ENCODE data around the gene LRRC7. TPM values are rescaled to one million over a fixed set of nuclear protein-coding genes. Genes with fewer than 3 reads are reported as not detected.
A peak's percentile ranks its signal among the peaks of the same experiment; 100 is the strongest.

Gene LRRC7
- not detected in 2 replicates for total RNA-seq

- peak within 1 kb of the TSS; percentile 71 for H3K4me3 Mint-ChIP-seq (ENCODE audit: low read depth)
- DNase-seq (ENCODE audit: low spot score): no peak
Observed at GRCh38 chr1:69567652-69568420, at the start of gene LRRC7. TSS of gene LRRC7 (plus strand) at chr1:69567922. CDS start at chr1:69568640, 718 bp downstream.

GRCh38 chr1:69519006-69519405, 48.7 kb upstream of the LRRC7 start:
- intact Hi-C loops (cut with micrococcal nuclease): no loop called here
- Mint-ChIP-seq H3K36me3 (ENCODE audit: low read depth) (no peaks in the 10 kb centered on the region), H3K27ac (no peak overlapping the region), H3K4me1 (ENCODE audit: low read depth) (no peaks in the 10 kb centered on the region), H3K4me3 (ENCODE audit: low read depth) (no peak overlapping the region), H3K27me3 (ENCODE audit: low read depth) (no peaks in the 10 kb centered on the region), H3K9me3 (no peaks in the 10 kb centered on the region)
- no peak for DNase-seq (ENCODE audit: low spot score)

More at GRCh38 chr1:69567652-69568420, at the start of gene LRRC7:
- intact Hi-C loops (cut with micrococcal nuclease): no loop called here
- no peaks in the 10 kb centered on the region for H3K36me3 Mint-ChIP-seq (ENCODE audit: low read depth)
- no peaks in the 10 kb centered on the region for H3K9me3 Mint-ChIP-seq
- peaks cover 36% of the 10 kb centered on the region for H3K27me3 Mint-ChIP-seq (ENCODE audit: low read depth)
- H3K27ac Mint-ChIP-seq: no peak within 1 kb of the TSS
- peaks cover 10% of the 10 kb centered on the region for H3K4me1 Mint-ChIP-seq (ENCODE audit: low read depth)

- intact Hi-C loops (cut with micrococcal nuclease): no loop called here
- Mint-ChIP-seq H3K27ac (no peak overlapping the region), H3K36me3 (ENCODE audit: low read depth) (no peaks in the 10 kb centered on the region), H3K27me3 (ENCODE audit: low read depth) (no peaks in the 10 kb centered on the region), H3K9me3 (no peaks in the 10 kb centered on the region), H3K4me1 (ENCODE audit: low read depth) (no peaks in the 10 kb centered on the region), H3K4me3 (ENCODE audit: low read depth) (no peak overlapping the region)
- no peak for DNase-seq (ENCODE audit: low spot score)
Observed at GRCh38 chr1:69520326-69520725, 47.4 kb upstream of the LRRC7 start.

GRCh38 chr1:69523032-69523431, 44.7 kb upstream of the LRRC7 start:
- Mint-ChIP-seq H3K36me3 (ENCODE audit: low read depth) (no peaks in the 10 kb centered on the region), H3K27ac (no peak overlapping the region), H3K9me3 (no peaks in the 10 kb centered on the region), H3K4me3 (ENCODE audit: low read depth) (no peak overlapping the region), H3K27me3 (ENCODE audit: low read depth) (no peaks in the 10 kb centered on the region), H3K4me1 (ENCODE audit: low read depth) (no peaks in the 10 kb centered on the region)
- DNase-seq (ENCODE audit: low spot score): no peak
- intact Hi-C loops (cut with micrococcal nuclease): no loop called here

GRCh38 chr1:69523461-69523860, 44.3 kb upstream of the LRRC7 start:
- no peaks in the 10 kb centered on the region for H3K36me3 Mint-ChIP-seq (ENCODE audit: low read depth)
- H3K4me3 Mint-ChIP-seq (ENCODE audit: low read depth): no peak overlapping the region
- H3K4me1 Mint-ChIP-seq (ENCODE audit: low read depth): no peaks in the 10 kb centered on the region
- H3K27ac Mint-ChIP-seq: no peak overlapping the region
- intact Hi-C loops (cut with micrococcal nuclease): no loop called here
- H3K9me3 Mint-ChIP-seq: no peaks in the 10 kb centered on the region
- no peaks in the 10 kb centered on the region for H3K27me3 Mint-ChIP-seq (ENCODE audit: low read depth)
- DNase-seq (ENCODE audit: low spot score): no peak

GRCh38 chr1:69524015-69524414, 43.7 kb upstream of the LRRC7 start:
- Mint-ChIP-seq H3K4me1 (ENCODE audit: low read depth) (no peaks in the 10 kb centered on the region), H3K4me3 (ENCODE audit: low read depth) (no peak overlapping the region), H3K9me3 (no peaks in the 10 kb centered on the region), H3K27me3 (ENCODE audit: low read depth) (no peaks in the 10 kb centered on the region), H3K27ac (no peak overlapping the region), H3K36me3 (ENCODE audit: low read depth) (no peaks in the 10 kb centered on the region)
- DNase-seq (ENCODE audit: low spot score): no peak
- intact Hi-C loops (cut with micrococcal nuclease): no loop called here

GRCh38 chr1:69527273-69527672, 40.4 kb upstream of the LRRC7 start:
- H3K4me3 Mint-ChIP-seq (ENCODE audit: low read depth): no peak overlapping the region
- H3K4me1 Mint-ChIP-seq (ENCODE audit: low read depth): no peaks in the 10 kb centered on the region
- no peaks in the 10 kb centered on the region for H3K9me3 Mint-ChIP-seq
- intact Hi-C loops (cut with micrococcal nuclease): no loop called here
- H3K36me3 Mint-ChIP-seq (ENCODE audit: low read depth): no peaks in the 10 kb centered on the region
- DNase-seq (ENCODE audit: low spot score): no peak
- H3K27me3 Mint-ChIP-seq (ENCODE audit: low read depth): no peaks in the 10 kb centered on the region
- no peak overlapping the region for H3K27ac Mint-ChIP-seq

GRCh38 chr1:69528376-69528775, 39.3 kb upstream of the LRRC7 start:
- no peak for DNase-seq (ENCODE audit: low spot score)
- H3K27ac Mint-ChIP-seq: no peak overlapping the region
- H3K27me3 Mint-ChIP-seq (ENCODE audit: low read depth): no peaks in the 10 kb centered on the region
- intact Hi-C loops (cut with micrococcal nuclease): no loop called here
- no peak overlapping the region for H3K4me3 Mint-ChIP-seq (ENCODE audit: low read depth)
- peaks cover 4% of the 10 kb centered on the region for H3K9me3 Mint-ChIP-seq
- H3K4me1 Mint-ChIP-seq (ENCODE audit: low read depth): no peaks in the 10 kb centered on the region
- H3K36me3 Mint-ChIP-seq (ENCODE audit: low read depth): no peaks in the 10 kb centered on the region

- Mint-ChIP-seq H3K27ac (no peak overlapping the region), H3K36me3 (ENCODE audit: low read depth) (no peaks in the 10 kb centered on the region), H3K27me3 (ENCODE audit: low read depth) (no peaks in the 10 kb centered on the region), H3K9me3 (peaks cover 11% of the 10 kb centered on the region), H3K4me3 (ENCODE audit: low read depth) (no peak overlapping the region), H3K4me1 (ENCODE audit: low read depth) (no peaks in the 10 kb centered on the region)
- no peak for DNase-seq (ENCODE audit: low spot score)
- intact Hi-C loops (cut with micrococcal nuclease): no loop called here
Observed at GRCh38 chr1:69533343-69533742, 34.4 kb upstream of the LRRC7 start.

- intact Hi-C loops (cut with micrococcal nuclease): no loop called here
- no peak overlapping the region for H3K27ac Mint-ChIP-seq
- no peaks in the 10 kb centered on the region for H3K27me3 Mint-ChIP-seq (ENCODE audit: low read depth)
- no peaks in the 10 kb centered on the region for H3K36me3 Mint-ChIP-seq (ENCODE audit: low read depth)
- H3K4me1 Mint-ChIP-seq (ENCODE audit: low read depth): no peaks in the 10 kb centered on the region
- peaks cover 11% of the 10 kb centered on the region for H3K9me3 Mint-ChIP-seq
- H3K4me3 Mint-ChIP-seq (ENCODE audit: low read depth): no peak overlapping the region
- no peak for DNase-seq (ENCODE audit: low spot score)
Observed at GRCh38 chr1:69534829-69535228, 32.9 kb upstream of the LRRC7 start.

- Mint-ChIP-seq H3K27ac (no peak overlapping the region), H3K4me3 (ENCODE audit: low read depth) (no peak overlapping the region), H3K9me3 (peaks cover 11% of the 10 kb centered on the region), H3K27me3 (ENCODE audit: low read depth) (no peaks in the 10 kb centered on the region), H3K4me1 (ENCODE audit: low read depth) (no peaks in the 10 kb centered on the region), H3K36me3 (ENCODE audit: low read depth) (no peaks in the 10 kb centered on the region)
- intact Hi-C loops (cut with micrococcal nuclease): no loop called here
- no peak for DNase-seq (ENCODE audit: low spot score)
Observed at GRCh38 chr1:69535490-69535889, 32.2 kb upstream of the LRRC7 start.

GRCh38 chr1:69540052-69540451, 27.7 kb upstream of the LRRC7 start:
- intact Hi-C loops (cut with micrococcal nuclease): no loop called here
- Mint-ChIP-seq H3K27me3 (ENCODE audit: low read depth) (no peaks in the 10 kb centered on the region), H3K4me1 (ENCODE audit: low read depth) (no peaks in the 10 kb centered on the region), H3K36me3 (ENCODE audit: low read depth) (no peaks in the 10 kb centered on the region), H3K4me3 (ENCODE audit: low read depth) (no peak overlapping the region), H3K27ac (no peak overlapping the region), H3K9me3 (peaks cover 15% of the 10 kb centered on the region)
- no peak for DNase-seq (ENCODE audit: low spot score)

GRCh38 chr1:69551476-69552324, 16.0 kb upstream of the LRRC7 start:
- no peaks in the 10 kb centered on the region for H3K27me3 Mint-ChIP-seq (ENCODE audit: low read depth)
- H3K4me1 Mint-ChIP-seq (ENCODE audit: low read depth): no peaks in the 10 kb centered on the region
- DNase-seq (ENCODE audit: low spot score): no peak

More at GRCh38 chr1:69551476-69552324, 16.0 kb upstream of the LRRC7 start:
- intact Hi-C loops (cut with micrococcal nuclease): no loop called here
- Mint-ChIP-seq H3K36me3 (ENCODE audit: low read depth) (no peaks in the 10 kb centered on the region), H3K4me3 (ENCODE audit: low read depth) (no peak overlapping the region), H3K9me3 (peaks cover 5% of the 10 kb centered on the region), H3K27ac (no peak overlapping the region)

Measured in activated T-helper 2 cell treated with anti-CD3 and anti-CD28 coated beads, Interferon-gamma antibody, Interleukin-2, Interleukin-4, amounts not matched to agents 10 μg/mL and 5 μg/mL and 100 μg/mL, durations not matched to agents 14 hours and 24 hours and 36 hours (primary cell).